GM21423 (cell line): Measurements from ENCODE around the gene CD9.
"Not testable (repeated sequence)": the region's sequence is repeated elsewhere in the genome, so short reads cannot be mapped to it uniquely, and the experiment has no call there.

ENCODE experiments used
- ATAC-seq: cut with Tn5 transposase; IDR thresholded peaks from one replicate; pipeline ENCODE4 v1.9.1; 2021; ENCODE audit warnings: mild to moderate bottlenecking, moderate library complexity; ENCODE audit not compliant: unreplicated experiment

Gene CD9

GRCh38 chr12:6200256-6201212, at the start of gene CD9:
CD9 (plus strand) TSS chr12:6200400; CDS start chr12:6200500, 100 bp downstream.
- no peak for ATAC-seq

GRCh38 chr12:6154730-6155459, 45.3 kb upstream of the CD9 start:
- ATAC-seq, result no peak

GRCh38 chr12:6157482-6157881, 42.7 kb upstream of the CD9 start:
- no peak for ATAC-seq

GRCh38 chr12:6158255-6158654, 41.9 kb upstream of the CD9 start:
- ATAC-seq, result no peak

- ATAC-seq, result no peak
Observed at GRCh38 chr12:6158749-6159148, 41.5 kb upstream of the CD9 start.

- ATAC-seq, result not testable (repeated sequence)
Observed at GRCh38 chr12:6159166-6160011, 40.8 kb upstream of the CD9 start.

- ATAC-seq, result not testable (repeated sequence)
Observed at GRCh38 chr12:6160049-6160649, 40.1 kb upstream of the CD9 start.

- no peak for ATAC-seq
Observed at GRCh38 chr12:6161124-6161882, 38.9 kb upstream of the CD9 start.

- no peak for ATAC-seq
Observed at GRCh38 chr12:6163416-6164060, 36.7 kb upstream of the CD9 start.

- no peak for ATAC-seq
Observed at GRCh38 chr12:6165395-6165794, 34.8 kb upstream of the CD9 start.

GRCh38 chr12:6166808-6167207, 33.4 kb upstream of the CD9 start:
- ATAC-seq, result no peak

GRCh38 chr12:6167327-6168280, 32.6 kb upstream of the CD9 start:
- ATAC-seq, result peak; percentile 79

GRCh38 chr12:6171409-6172015, 28.7 kb upstream of the CD9 start:
- ATAC-seq, result no peak

- ATAC-seq, result no peak
Observed at GRCh38 chr12:6172086-6172485, 28.1 kb upstream of the CD9 start.

GRCh38 chr12:6172862-6173261, 27.3 kb upstream of the CD9 start:
- ATAC-seq, result no peak

- ATAC-seq, result no peak
Observed at GRCh38 chr12:6177642-6178358, 22.4 kb upstream of the CD9 start.
